HG03108 (cell line): ENCODE measurements around the gene ENOPH1.
"Not testable (repeated sequence)": the region's sequence is repeated elsewhere in the genome, so short reads cannot be mapped to it uniquely, and the experiment has no call there.

Experiments used
- ATAC-seq: cut with Tn5 transposase; IDR thresholded peaks from one replicate; pipeline ENCODE4 v1.9.1; 2021; ENCODE audit warnings: moderate library complexity; ENCODE audit not compliant: unreplicated experiment

The ENOPH1 gene

GRCh38 chr4:82467471-82467870, 37.1 kb downstream of the ENOPH1 start:
- ATAC-seq, result no peak

- ATAC-seq, result no peak
These were observed 39.5 kb downstream of the ENOPH1 start for GRCh38 chr4:82469791-82470345.

GRCh38 chr4:82473080-82473479, 42.7 kb downstream of the ENOPH1 start:
- not testable (repeated sequence) for ATAC-seq

DNA sequence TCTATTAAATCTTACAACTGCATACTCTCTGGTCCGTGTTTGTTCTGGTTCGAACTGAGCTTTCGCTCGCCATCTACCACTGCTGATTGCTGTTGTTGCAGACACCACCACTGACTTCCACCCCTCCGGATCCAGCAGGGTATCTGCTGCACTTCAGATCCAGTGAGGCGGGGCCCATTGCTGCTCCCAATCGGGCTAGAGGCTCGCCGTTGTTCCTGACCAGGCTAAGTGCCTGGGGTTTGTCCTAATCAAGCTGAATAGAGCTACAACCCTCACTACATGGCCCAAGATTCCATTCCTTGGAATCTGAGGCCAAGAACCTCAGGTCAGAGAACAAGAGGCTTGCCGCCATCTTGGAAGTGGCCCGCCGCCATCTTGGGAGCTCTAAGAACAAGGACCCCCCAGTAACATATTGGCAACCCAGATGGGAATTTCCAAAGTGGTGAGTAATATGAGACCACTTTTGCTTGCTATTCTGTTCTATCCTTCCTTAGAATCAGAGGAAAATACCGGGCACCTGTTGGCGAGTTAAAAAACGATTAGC, 43.3 kb downstream of the ENOPH1 start:
- ATAC-seq, result no peak

DNA sequence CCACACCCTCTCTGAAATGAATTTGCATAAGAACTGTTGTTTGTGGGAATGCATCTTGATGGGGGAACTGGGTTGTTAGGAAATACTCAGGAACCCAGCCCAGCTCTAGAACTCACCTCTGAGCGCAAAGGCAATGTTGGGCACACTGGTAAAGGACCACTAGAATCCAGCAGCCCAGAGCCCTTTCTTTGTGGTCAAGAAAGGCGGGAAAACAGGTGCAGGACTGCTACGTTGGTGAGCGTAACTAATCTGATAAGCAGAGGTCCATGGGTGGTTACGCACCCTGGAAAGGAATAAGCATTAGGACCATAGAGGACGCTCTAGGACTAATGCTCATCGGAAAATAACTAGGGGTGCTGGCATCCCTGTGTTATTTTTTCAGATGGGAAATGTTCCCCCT, 45.5 kb downstream of the ENOPH1 start:
- not testable (repeated sequence) for ATAC-seq

DNA sequence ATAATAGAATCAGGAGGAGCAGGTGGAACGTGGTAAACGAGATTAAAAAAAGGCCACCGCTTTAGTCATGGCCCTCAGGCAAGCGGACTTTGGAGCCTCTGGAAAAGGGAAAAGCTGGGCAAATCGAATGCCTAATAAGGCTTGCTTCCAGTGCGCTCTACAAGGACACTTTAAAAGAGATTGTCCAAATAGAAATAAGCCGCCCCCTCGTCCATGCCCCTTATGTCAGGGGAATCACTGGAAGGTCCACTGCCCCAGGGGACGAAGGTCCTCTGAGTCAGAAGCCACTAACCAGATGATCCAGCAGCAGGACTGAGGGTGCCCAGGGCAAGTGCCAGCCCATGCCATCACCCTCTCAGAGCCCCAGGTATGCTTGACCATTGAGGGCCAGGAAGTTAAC, 47.1 kb downstream of the ENOPH1 start:
- not testable (repeated sequence) for ATAC-seq

DNA sequence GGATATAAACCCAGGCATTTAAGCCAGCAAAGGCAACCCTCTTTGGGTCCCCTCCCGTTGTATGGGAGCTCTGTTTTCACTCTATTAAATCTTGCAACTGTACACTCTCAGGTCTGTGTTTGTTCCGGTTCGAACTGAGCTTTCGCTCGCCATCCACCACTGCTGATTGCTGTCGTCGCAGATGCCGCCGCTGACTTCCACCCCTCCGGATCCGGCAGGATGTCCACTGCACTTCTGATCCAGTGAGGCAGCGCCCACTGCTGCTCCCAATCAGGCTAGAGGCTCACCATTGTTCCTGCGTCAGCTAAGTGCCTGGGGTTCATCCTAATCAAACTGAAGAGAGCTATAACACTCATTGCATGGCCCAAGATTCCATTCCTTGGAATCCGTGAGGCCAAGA, 49.2 kb downstream of the ENOPH1 start:
- no peak for ATAC-seq

GRCh38 chr4:82480771-82481505, 50.5 kb downstream of the ENOPH1 start:
- no peak for ATAC-seq

DNA sequence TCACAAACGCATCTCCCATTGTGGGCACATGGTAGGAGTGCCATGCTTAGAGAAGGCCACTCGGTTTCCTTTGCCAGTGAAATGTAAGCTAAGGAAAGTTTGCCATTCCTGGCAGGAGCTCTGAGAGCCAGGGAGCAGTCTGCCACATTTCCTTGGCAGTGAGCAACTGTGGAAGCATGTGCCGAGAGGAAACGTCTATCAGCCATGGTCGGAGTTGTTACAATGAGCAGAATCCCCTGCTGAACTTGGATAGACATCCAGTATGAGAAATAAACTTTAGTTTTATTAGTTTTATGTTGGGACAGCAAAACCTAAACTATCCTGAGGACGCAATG, 51.1 kb downstream of the ENOPH1 start:
- ATAC-seq, result no peak

DNA sequence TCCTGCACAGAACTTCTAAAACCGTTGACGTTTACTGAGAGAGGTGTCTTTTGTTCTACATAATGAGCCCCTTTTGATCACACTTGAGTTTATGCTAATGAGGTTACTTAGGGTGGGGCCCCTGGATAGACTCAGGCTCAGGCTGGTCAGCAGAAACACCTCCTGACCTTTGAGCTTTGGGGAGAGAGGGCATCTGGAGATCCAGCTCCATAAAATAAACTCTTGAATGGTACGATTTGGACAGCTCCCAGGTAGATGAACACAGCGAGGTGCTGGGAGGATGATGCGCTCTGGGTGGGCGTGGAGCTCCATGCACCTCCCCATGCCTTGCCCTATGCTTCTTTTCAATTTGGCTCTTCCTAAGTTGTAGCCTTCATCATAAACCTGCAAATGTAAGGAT, 52.0 kb downstream of the ENOPH1 start:
- no peak for ATAC-seq

GRCh38 chr4:82484996-82485783, 54.8 kb downstream of the ENOPH1 start:
- no peak for ATAC-seq

DNA sequence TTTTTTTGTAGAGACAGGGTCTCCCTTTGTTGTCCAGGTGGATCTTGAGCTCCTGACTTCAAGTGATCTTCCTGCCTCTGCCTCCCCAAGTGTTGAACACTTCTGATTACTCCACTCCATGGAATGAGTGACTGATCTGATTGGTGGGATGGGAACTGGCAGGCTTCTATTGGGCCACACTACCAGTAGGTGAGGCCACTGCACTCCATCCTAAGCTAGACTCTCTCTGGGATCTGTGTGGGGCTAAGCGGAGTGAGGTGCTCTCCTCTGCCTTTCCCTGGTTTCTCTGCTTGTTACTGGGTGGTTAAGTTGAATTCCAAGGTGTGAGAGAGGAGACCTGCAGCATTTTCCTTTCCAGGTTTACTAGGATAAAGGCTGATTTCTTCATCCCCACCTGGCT, 58.7 kb downstream of the ENOPH1 start:
- no peak for ATAC-seq

DNA sequence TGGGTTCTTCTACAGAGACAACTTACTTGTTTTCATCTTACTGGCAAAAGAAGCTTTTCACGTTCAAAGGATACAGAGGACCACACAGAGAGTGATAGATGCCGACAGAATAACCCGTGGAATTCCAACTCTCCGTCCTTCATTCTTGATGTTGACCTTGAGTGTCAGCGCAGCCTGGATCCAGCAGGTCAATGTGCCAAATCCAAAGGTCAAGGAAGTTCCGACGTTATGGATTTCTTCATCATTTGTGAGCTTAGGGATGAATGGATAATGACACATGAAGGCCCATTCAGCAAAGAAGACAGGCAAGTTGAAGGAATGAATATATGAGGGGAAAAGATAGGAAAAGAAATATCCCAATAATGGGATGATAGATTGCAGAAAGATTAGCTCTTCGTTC, 59.6 kb downstream of the ENOPH1 start:
- ATAC-seq, result no peak

GRCh38 chr4:82491251-82491960, 61.0 kb downstream of the ENOPH1 start:
- no peak for ATAC-seq

GRCh38 chr4:82493721-82494425, 63.5 kb downstream of the ENOPH1 start:
- ATAC-seq, result no peak

GRCh38 chr4:82495666-82496065, 65.3 kb downstream of the ENOPH1 start:
- ATAC-seq, result no peak

DNA sequence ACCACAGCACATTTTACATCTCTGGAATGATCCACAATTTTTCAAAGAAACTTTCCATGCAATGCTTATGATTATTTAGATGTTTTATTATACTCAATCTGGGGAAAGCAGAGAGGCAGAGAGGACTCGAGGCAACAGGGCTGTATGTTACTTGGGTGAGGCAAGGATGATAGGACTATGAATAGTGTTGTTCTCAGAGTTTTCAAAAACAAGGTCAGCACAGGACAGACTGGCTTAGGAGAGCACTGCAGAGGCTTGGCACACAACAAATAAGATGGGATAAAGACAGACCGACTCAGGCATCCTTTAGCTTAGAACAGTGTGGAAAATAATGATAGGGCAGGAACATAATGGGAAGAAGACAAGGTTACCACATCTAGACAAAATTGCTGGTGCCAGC, 66.0 kb downstream of the ENOPH1 start:
- ATAC-seq, result no peak

DNA sequence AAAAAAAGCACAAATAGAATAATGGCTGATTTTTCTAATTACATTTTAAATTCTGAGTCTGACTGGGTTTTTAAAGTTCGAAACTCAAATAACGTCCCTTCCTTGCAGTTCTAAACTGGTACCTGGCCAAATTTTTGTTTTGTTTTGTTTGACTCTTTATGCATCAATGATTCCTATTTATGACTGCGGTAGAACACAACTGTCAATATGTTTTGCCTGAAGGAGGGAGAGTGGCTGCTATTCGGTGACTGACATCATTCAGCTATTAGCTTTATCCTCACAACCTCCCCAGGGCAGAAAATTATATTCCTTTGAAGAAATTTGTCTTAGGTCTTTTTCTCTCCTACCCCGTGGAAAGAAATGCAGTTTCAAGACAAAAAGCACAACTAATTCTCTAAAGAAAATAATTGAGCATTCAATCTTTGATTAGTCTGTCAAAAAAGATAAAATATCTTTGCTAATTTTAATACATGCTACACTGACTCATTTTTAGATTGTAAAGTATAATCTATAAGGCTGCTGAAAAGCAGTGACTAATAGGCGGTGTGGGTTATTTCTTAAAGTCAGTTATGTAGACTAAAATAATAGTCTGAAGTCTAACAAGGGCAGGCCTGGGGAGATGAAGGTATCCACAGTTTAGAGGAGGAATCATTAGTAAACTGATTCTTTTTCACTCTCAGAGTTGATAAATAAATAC, 69.5 kb downstream of the ENOPH1 start:
- ATAC-seq, result no peak

GRCh38 chr4:82500435-82501153, 70.2 kb downstream of the ENOPH1 start:
- ATAC-seq, result no peak

DNA sequence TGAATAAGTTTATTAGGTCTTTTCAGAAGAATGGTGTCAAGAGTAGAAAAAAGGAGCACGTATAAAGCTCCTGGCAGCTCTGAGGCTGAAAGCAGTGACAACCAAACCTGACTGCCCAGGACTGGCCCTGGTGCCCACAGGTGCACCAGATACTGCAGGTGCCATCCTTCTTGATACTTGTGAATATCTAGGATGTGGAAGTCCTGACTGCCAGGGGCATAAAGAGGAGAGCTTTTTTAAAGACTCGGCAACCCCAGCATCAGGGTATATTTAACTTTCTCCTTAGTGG, 70.7 kb downstream of the ENOPH1 start:
- ATAC-seq, result no peak
